Transverse colon (tissue), 4 donors: Measurements from ENCODE around the gene LARP1.

Experiments used
- EP300 ChIP-seq: sonication (generic); formaldehyde crosslinking; IDR thresholded peaks from one replicate; pipeline ENCODE4 v1.6.1; 2017; ENCODE audit warnings: antibody characterized with exemption, low read depth
- POLR2A ChIP-seq: fragments of 450-650 bp; IDR thresholded peaks from one replicate; pipeline ENCODE4 v1.6.1; 2016; ENCODE audit warnings: antibody characterized with exemption, mild to moderate bottlenecking, moderate library complexity
- POLR2AphosphoS5 ChIP-seq, 3 donors: sonication (generic); formaldehyde crosslinking; IDR thresholded peaks; one replicate each; pipeline ENCODE4 v1.6.1; 2016; ENCODE audit warnings: antibody characterized with exemption in 3 of 3
- TF ChIP-seq, protein P1 (sequence below), 5 experiments: fragments of 200-600 bp in 3 of 5; fragments of 450-650 bp in 2 of 5; sonication (generic) in 3 of 5; IDR thresholded peaks; 1 replicate in 2 of 5; 2 replicates in 3 of 5; pipeline ENCODE4 v1.5.1; 2016 to 2017; ENCODE audit warnings: antibody characterized with exemption in 5 of 5, inconsistent platforms in 3 of 5, mild to moderate bottlenecking in 2 of 5, moderate library complexity in 1 of 5

DNA sequence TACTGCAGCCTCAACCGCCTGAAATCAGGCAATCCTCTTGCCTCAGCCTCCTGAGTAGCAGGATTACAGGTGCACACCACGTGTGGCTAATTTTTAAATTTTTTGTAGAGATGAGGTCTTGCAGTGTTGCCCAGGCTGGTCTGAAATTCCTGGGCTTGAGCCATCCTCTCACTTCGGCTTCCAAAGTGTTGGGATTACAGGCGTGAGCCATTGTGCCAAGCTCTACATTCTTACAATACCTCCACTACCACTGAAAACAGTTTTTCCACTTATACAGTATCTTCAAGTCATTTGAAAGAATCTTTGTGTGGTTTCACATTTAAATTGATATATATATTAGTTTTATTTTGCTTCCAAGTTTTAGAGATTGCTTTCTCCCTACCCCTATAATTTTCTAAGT, 42.6 kb downstream of the LARP1 start:
- TF ChIP-seq, protein P1, sequence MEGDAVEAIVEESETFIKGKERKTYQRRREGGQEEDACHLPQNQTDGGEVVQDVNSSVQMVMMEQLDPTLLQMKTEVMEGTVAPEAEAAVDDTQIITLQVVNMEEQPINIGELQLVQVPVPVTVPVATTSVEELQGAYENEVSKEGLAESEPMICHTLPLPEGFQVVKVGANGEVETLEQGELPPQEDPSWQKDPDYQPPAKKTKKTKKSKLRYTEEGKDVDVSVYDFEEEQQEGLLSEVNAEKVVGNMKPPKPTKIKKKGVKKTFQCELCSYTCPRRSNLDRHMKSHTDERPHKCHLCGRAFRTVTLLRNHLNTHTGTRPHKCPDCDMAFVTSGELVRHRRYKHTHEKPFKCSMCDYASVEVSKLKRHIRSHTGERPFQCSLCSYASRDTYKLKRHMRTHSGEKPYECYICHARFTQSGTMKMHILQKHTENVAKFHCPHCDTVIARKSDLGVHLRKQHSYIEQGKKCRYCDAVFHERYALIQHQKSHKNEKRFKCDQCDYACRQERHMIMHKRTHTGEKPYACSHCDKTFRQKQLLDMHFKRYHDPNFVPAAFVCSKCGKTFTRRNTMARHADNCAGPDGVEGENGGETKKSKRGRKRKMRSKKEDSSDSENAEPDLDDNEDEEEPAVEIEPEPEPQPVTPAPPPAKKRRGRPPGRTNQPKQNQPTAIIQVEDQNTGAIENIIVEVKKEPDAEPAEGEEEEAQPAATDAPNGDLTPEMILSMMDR (IDR thresholded peaks at IDR 0.05): no peak
- TF ChIP-seq EP300 (no peak), POLR2A (no peak), POLR2AphosphoS5 (IDR thresholded peaks at IDR 0.05) (no peak)
